ENCODE data around the gene KIAA1549.
"Not testable (repeated sequence)": the region's sequence is repeated elsewhere in the genome, so short reads cannot be mapped to it uniquely, and the experiment has no call there.

The KIAA1549 gene

GRCh38 chr7:138809346-138809745 is 171.8 kb downstream of the KIAA1549 start:
- no peak for DNase-seq (ENCODE audit: low read depth)

DNA sequence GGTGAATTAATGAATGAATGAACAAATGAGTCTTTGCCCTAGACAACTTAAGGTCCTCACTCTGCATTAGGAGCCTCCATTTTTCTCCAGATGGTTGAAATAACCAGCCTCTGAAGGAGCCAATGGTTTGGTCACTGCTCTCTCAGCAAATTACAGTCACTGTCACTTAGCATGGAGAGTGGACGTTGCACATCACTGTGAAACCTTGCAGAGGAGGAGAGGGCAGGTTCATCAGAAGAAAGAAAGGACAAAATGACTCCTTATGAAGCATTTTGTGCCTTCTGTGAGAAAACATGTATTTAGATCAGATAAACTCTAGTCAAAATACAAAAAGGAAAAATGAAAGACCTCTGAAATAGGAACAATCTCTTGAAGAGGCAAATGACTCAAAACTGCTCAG is 176.6 kb downstream of the KIAA1549 start:
- DNase-seq (ENCODE audit: low read depth), result no peak

DNA sequence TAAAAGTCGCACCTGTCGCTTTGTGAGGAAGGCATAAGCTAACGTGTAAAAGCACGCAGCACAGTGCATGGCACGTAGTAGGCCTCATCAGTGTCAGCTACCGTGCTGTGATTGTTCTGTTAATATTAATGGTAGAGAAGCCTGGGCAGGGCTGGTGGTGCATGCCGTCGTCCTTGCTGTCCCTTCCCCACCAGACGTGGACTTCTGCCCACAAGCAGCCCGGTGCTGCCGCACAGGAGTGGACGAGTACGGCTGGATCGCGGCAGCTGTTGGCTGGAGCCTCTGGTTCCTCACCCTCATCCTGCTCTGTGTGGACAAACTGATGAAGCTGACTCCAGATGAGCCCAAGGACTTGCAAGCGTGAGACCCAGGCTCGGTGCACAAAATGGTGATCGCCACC is 178.5 kb downstream of the KIAA1549 start:
- no peak for DNase-seq (ENCODE audit: low read depth)

GRCh38 chr7:138801256-138801655 is 179.9 kb downstream of the KIAA1549 start:
- DNase-seq (ENCODE audit: low read depth), result no peak

GRCh38 chr7:138799336-138800000 is 181.7 kb downstream of the KIAA1549 start:
- no peak for DNase-seq (ENCODE audit: low read depth)

DNA sequence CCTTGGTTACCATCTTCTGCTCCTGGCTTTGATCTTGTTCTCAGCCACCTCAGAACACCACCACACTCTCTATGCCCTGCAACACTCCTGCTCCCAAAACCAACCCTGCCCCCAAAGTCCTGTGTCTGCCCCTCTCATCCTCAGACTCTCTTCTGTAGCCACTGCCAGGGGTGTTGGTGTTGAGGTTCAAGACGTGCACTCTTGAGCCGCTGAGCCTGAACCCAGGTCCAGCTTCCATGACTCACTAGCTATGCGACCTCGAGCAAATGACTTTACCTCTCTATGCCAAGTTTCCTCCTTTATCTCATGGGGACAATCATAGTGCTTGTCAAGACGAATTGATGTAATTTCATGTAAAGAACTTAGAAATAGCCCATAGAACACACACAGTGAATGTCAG is 182.4 kb downstream of the KIAA1549 start:
- no peak for DNase-seq (ENCODE audit: low read depth)

GRCh38 chr7:138797715-138798320 is 183.4 kb downstream of the KIAA1549 start, which contains the start of the genes ATP6V0A4 and TMEM213:
ATP6V0A4 (minus strand) TSS chr7:138798196; CDS start chr7:138771247, 26,949 bp downstream.
TMEM213 (plus strand) TSS chr7:138797994; CDS start chr7:138798105, 111 bp downstream.
- no peak for DNase-seq (ENCODE audit: low read depth)

GRCh38 chr7:138797046-138797445 is 184.1 kb downstream of the KIAA1549 start:
- not testable (repeated sequence) for DNase-seq (ENCODE audit: low read depth)

GRCh38 chr7:138796038-138796615 is 185.1 kb downstream of the KIAA1549 start:
- no peak for DNase-seq (ENCODE audit: low read depth)

DNA sequence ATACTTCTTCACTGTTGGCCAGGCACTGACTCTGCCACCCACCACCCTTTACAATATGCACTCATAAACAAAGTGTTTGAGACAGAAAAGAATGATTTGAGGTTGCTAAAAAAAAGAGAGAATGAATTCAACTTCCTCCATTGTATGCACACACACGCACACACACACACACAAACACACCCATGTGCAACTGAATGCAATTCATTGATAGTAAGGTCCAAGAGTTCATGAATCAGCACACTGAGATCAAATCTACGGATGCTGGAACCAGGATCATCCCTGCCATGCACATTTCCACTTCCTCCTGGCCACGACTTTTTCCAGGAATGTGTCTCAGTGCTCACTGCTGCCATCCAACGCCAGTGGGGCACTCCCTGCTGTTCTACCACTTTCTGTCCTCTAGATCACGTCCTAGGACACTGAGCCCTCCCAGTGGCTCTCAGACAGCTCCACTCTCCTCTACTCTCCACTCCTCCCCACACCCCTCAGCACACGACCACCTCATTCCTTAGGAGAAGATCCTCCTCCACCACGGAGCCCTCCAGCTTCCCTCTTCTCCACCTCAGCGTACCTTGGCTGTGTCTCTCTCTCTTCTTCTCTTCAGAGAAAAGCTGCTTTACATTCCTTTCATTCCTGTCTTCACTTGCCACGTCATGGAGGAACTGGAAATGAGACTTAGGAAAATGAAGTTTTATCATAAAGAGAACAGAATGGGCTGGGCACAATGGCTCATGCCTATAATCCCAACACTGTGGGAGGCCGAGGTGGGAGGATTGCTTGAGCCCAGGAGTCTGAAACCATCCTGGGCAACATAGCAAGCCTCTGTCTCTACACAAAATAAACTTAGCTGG is 195.4 kb downstream of the KIAA1549 start:
- peak; percentile 41 for DNase-seq (ENCODE audit: low read depth)

DNA sequence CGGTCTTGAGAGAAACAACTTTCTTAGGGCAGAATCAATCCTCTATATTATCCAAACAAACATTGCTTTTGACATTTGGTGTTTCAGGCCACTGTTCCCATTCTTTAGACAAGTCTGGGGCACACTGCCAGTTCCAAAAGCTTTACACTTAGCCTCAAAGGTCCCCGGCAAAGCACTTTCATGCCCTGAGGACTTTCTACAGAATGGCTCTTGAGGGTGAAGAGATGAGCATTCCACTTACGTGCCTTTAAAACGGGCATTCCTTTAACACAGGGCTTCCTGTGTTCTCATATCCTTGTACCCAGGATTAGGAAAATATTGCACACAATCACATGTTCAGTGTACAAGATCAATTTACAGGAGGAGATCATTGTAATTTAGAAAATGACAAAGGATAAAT is 196.5 kb downstream of the KIAA1549 start:
- DNase-seq (ENCODE audit: low read depth), result peak; percentile 52

Measured in EH (cell line).